H1 (cell line): Measurements from ENCODE around the gene COLEC12. TPM values are rescaled to one million over a fixed set of nuclear protein-coding genes. Genes with fewer than 3 reads are reported as not detected.

Source experiments
- CTCF ChIA-PET: fragments of 300-600 bp; sonication (Branson Sonifier 250); formaldehyde crosslinking; loops from one replicate; lab custom pipeline; 2021; ENCODE audit not compliant: partially characterized antibody; lab: Charles Lee
- POLR2A ChIA-PET: fragments of 300-600 bp; sonication (Branson Sonifier 250); formaldehyde crosslinking; loops from one replicate; lab custom pipeline; 2021; ENCODE audit warnings: inconsistent platforms; ENCODE audit not compliant: partially characterized antibody; lab: Charles Lee
- DNase-seq, 2 experiments: peaks; one replicate each; pipeline versions ENCODE4 v3.0.0 to v3.0.0-alpha.2; 2010 to 2022; ENCODE audit warnings: low spot score in 2 of 2, low read depth in 1 of 2, mixed read lengths in 1 of 2
- FAIRE-seq: peaks from 2 replicates; lab custom pipeline; 2011; peaks lifted over from hg19 to GRCh38; lab: Jason Lieb, UNC
- H2AFZ ChIP-seq: 2 replicates; pipeline ENCODE4 v1.8.1; 2012; ENCODE audit warnings: low read length, inconsistent platforms
- H2AK5ac ChIP-seq: 2 replicates; pipeline ENCODE4 v1.6.1; 2013; ENCODE audit warnings: low read depth, low read length
- H2BK120ac ChIP-seq: replicated peaks from 2 replicates; pipeline ENCODE3; 2013; ENCODE audit warnings: low read depth, low read length, inconsistent platforms
- H2BK12ac ChIP-seq: 2 replicates; pipeline ENCODE4 v1.6.1; 2013; ENCODE audit warnings: low read depth, low read length
- H2BK15ac ChIP-seq: 2 replicates; pipeline ENCODE4 v1.6.1; 2013; ENCODE audit warnings: low read length
- H2BK20ac ChIP-seq: 2 replicates; pipeline ENCODE4 v1.6.1; 2013; ENCODE audit warnings: low read length
- H2BK5ac ChIP-seq: 2 replicates; pipeline ENCODE4 v1.6.1; 2013; ENCODE audit warnings: low read depth, low read length
- H3K14ac ChIP-seq: 2 replicates; pipeline ENCODE4 v1.6.1; 2013; ENCODE audit warnings: inconsistent platforms; ENCODE audit not compliant: insufficient read length
- H3K18ac ChIP-seq: 2 replicates; pipeline ENCODE4 v1.6.1; 2013; ENCODE audit warnings: low read length; ENCODE audit errors: extremely low read depth
- H3K23ac ChIP-seq: 2 replicates; pipeline ENCODE4 v1.6.1; 2013; ENCODE audit warnings: inconsistent platforms; ENCODE audit not compliant: insufficient read length
- H3K23me2 ChIP-seq: 2 replicates; pipeline ENCODE4 v1.6.1; 2013; ENCODE audit warnings: low read depth, low read length
- H3K27ac ChIP-seq: 2 replicates; pipeline ENCODE4 v1.6.1; 2011; ENCODE audit warnings: low read depth, low read length, inconsistent platforms
- H3K27me3 ChIP-seq, 4 experiments: replicated peaks in 1 of 4; 1 replicate in 1 of 4; 2 replicates in 3 of 4; pipeline versions ENCODE4 v1.6.1 to v1.8.1; 2011 to 2013; ENCODE audit warnings: low read length in 3 of 4, mild to moderate bottlenecking in 3 of 4, inconsistent platforms in 2 of 4, mixed read lengths in 2 of 4, moderate library complexity in 1 of 4; ENCODE audit not compliant: control insufficient read depth in 3 of 4, insufficient read depth in 3 of 4; ENCODE audit errors: extremely low read depth in 1 of 4
- H3K36me3 ChIP-seq, 4 experiments: 2 replicates each; pipeline versions ENCODE4 v1.6.1 to v1.8.1; 2011 to 2013; ENCODE audit warnings: mild to moderate bottlenecking in 4 of 4, low read length in 3 of 4, moderate library complexity in 2 of 4, control low read depth in 1 of 4, inconsistent platforms in 1 of 4; ENCODE audit not compliant: insufficient read depth in 4 of 4, control insufficient read depth in 2 of 4
- H3K4ac ChIP-seq: replicated peaks from 2 replicates; pipeline ENCODE3; 2013; ENCODE audit warnings: low read length, low read depth, mixed read lengths, inconsistent platforms; ENCODE audit not compliant: insufficient read length
- H3K4me1 ChIP-seq, 4 experiments: replicated peaks in 1 of 4; 1 replicate in 1 of 4; 2 replicates in 3 of 4; pipeline versions ENCODE4 v1.6.1 to v1.8.1; 2011 to 2013; ENCODE audit warnings: low read length in 3 of 4, inconsistent platforms in 2 of 4, mixed read lengths in 1 of 4; ENCODE audit not compliant: insufficient read depth in 4 of 4, control insufficient read depth in 3 of 4
- H3K4me2 ChIP-seq, 2 experiments: 2 replicates each; pipeline versions ENCODE4 v1.6.1 to v1.8.1; 2011 to 2013; ENCODE audit warnings: low read depth in 2 of 2, low read length in 2 of 2, control low read depth in 1 of 2, inconsistent platforms in 1 of 2, mild to moderate bottlenecking in 1 of 2; ENCODE audit not compliant: insufficient read depth in 1 of 2
- H3K4me3 ChIP-seq, 4 experiments: fragments of 200-600, 300-600 bp in 1 of 4; sonication (generic), shearing (Covaris generic), sonication (Bioruptor Twin) in 1 of 4; 2 replicates each; pipeline versions ENCODE4 v1.5.1 to v1.8.1; 2011 to 2016; ENCODE audit warnings: low read length in 4 of 4, low read depth in 3 of 4, control low read depth in 2 of 4, inconsistent platforms in 2 of 4, mild to moderate bottlenecking in 2 of 4, mixed read lengths in 1 of 4, moderate library complexity in 1 of 4; ENCODE audit not compliant: insufficient read depth in 2 of 4; ENCODE audit errors: extremely low read depth in 1 of 4
- H3K56ac ChIP-seq: replicated peaks from 2 replicates; pipeline ENCODE3; 2013; ENCODE audit warnings: low read depth, mild to moderate bottlenecking, mixed read lengths, low read length, inconsistent platforms; ENCODE audit not compliant: insufficient read length
- H3K79me1 ChIP-seq: 2 replicates; pipeline ENCODE4 v1.6.1; 2013; ENCODE audit warnings: low read depth, low read length, control low read depth
- H3K79me2 ChIP-seq, 2 experiments: 2 replicates each; pipeline versions ENCODE4 v1.6.1 to v1.8.1; 2012 to 2013; ENCODE audit warnings: low read length in 2 of 2, mild to moderate bottlenecking in 2 of 2, inconsistent platforms in 1 of 2; ENCODE audit not compliant: insufficient read depth in 2 of 2, control insufficient read depth in 1 of 2
- H3K9ac ChIP-seq, 4 experiments: replicated peaks in 1 of 4; 1 replicate in 1 of 4; 2 replicates in 3 of 4; pipeline versions ENCODE4 v1.6.1 to v1.8.1; 2011 to 2013; ENCODE audit warnings: low read depth in 3 of 4, low read length in 3 of 4, control low read depth in 2 of 4, mild to moderate bottlenecking in 2 of 4, moderate library complexity in 2 of 4, inconsistent platforms in 1 of 4; ENCODE audit errors: extremely low read depth in 1 of 4
- H3K9me3 ChIP-seq, 2 experiments: 2 replicates each; pipeline versions ENCODE4 v1.6.1 to v1.8.1; 2012 to 2013; ENCODE audit warnings: mild to moderate bottlenecking in 2 of 2, moderate library complexity in 2 of 2, control low read depth in 1 of 2, inconsistent platforms in 1 of 2, low read depth in 1 of 2, low read length in 1 of 2, mixed read lengths in 1 of 2; ENCODE audit not compliant: insufficient read depth in 2 of 2
- H4K20me1 ChIP-seq, 2 experiments: replicated peaks in 1 of 2; 2 replicates each; pipeline versions ENCODE3 to v1.8.1; 2011 to 2013; ENCODE audit warnings: inconsistent platforms in 2 of 2, low read length in 2 of 2, mild to moderate bottlenecking in 1 of 2; ENCODE audit not compliant: insufficient read depth in 2 of 2, control insufficient read depth in 1 of 2
- H4K5ac ChIP-seq: 2 replicates; pipeline ENCODE4 v1.6.1; 2013; ENCODE audit warnings: low read length, low read depth, mixed read lengths, inconsistent platforms; ENCODE audit not compliant: insufficient read length
- H4K8ac ChIP-seq: 2 replicates; pipeline ENCODE4 v1.8.0; 2013; ENCODE audit warnings: mild to moderate bottlenecking, moderate library complexity, low read length, inconsistent platforms; ENCODE audit not compliant: insufficient read depth; ENCODE audit errors: extremely low read depth
- H4K91ac ChIP-seq: replicated peaks from 2 replicates; pipeline ENCODE3; 2013; ENCODE audit warnings: low read length, mixed read lengths, inconsistent platforms; ENCODE audit not compliant: insufficient read length
- BCL11A ChIP-seq, 2 experiments: IDR thresholded peaks; one replicate each; pipeline ENCODE4 v1.6.1; 2011; ENCODE audit warnings: low read depth in 2 of 2, low read length in 2 of 2, mild to moderate bottlenecking in 2 of 2
- CREB1 ChIP-seq: IDR thresholded peaks from 2 replicates; pipeline ENCODE4 v1.6.1; 2012; ENCODE audit warnings: inconsistent platforms
- EZH2 ChIP-seq: fragments of 200-600 bp; sonication (generic); IDR thresholded peaks from 2 replicates; pipeline ENCODE4 v1.7.1; 2012; ENCODE audit warnings: low read depth, mild to moderate bottlenecking, moderate library complexity, low read length, inconsistent platforms; ENCODE audit not compliant: severe bottlenecking
- GABPA ChIP-seq: IDR thresholded peaks from 2 replicates; pipeline ENCODE4 v1.6.1; 2011; ENCODE audit warnings: mild to moderate bottlenecking, low read length, moderate library complexity, borderline replicate concordance; ENCODE audit not compliant: insufficient read depth
- GTF2F1 ChIP-seq: IDR thresholded peaks from 2 replicates; pipeline ENCODE4 v1.6.1; 2012; ENCODE audit warnings: low read depth, low read length, improper control_type of control experiment, borderline replicate concordance
- HDAC6 ChIP-seq: IDR thresholded peaks from one replicate; pipeline ENCODE4 v1.7.1; 2012; ENCODE audit warnings: low read depth, mild to moderate bottlenecking, inconsistent platforms, low read length, moderate library complexity
- JUN ChIP-seq: IDR thresholded peaks from 2 replicates; pipeline ENCODE4 v1.6.1; 2011; ENCODE audit warnings: low read depth, mild to moderate bottlenecking, improper control_type of control experiment, low read length
- PHF8 ChIP-seq: fragments of 200-600 bp; sonication (generic); conservative IDR thresholded peaks from 2 replicates; pipeline ENCODE4 v1.7.1; 2012; ENCODE audit warnings: low read depth, mild to moderate bottlenecking, inconsistent platforms, low read length, moderate library complexity
- POLR2AphosphoS5 ChIP-seq: IDR thresholded peaks from 2 replicates; pipeline ENCODE4 v1.6.1; 2011; ENCODE audit warnings: low read depth, low read length
- RAD21 ChIP-seq, 2 experiments: IDR thresholded peaks in 1 of 2; conservative IDR thresholded peaks in 1 of 2; 2 replicates each; pipeline ENCODE4 v1.6.1; 2011; ENCODE audit warnings: low read depth in 2 of 2, low read length in 2 of 2, improper control_type of control experiment in 1 of 2, inconsistent platforms in 1 of 2, mild to moderate bottlenecking in 1 of 2, moderate library complexity in 1 of 2
- SIN3A ChIP-seq, 2 experiments: IDR thresholded peaks in 1 of 2; conservative IDR thresholded peaks in 1 of 2; 2 replicates each; pipeline ENCODE4 v1.6.1; 2011 to 2012; ENCODE audit warnings: low read length in 2 of 2, improper control_type of control experiment in 1 of 2, low read depth in 1 of 2, mild to moderate bottlenecking in 1 of 2
- SIX5 ChIP-seq: IDR thresholded peaks from 2 replicates; pipeline ENCODE4 v1.6.1; 2011; ENCODE audit warnings: mild to moderate bottlenecking, low read depth, low read length
- SP2 ChIP-seq: IDR thresholded peaks from 2 replicates; pipeline ENCODE4 v1.6.1; 2012; ENCODE audit warnings: mild to moderate bottlenecking, low read length, inconsistent platforms
- YY1 ChIP-seq: IDR thresholded peaks from 2 replicates; pipeline ENCODE4 v1.6.1; 2011; ENCODE audit warnings: low read depth, mild to moderate bottlenecking, low read length
- WGBS, 2 experiments: shearing (Covaris generic) in 1 of 2; methylation state at CpG; one replicate each; pipeline versions ENCODE4 v1.1.6 to v1.1.7; 2013 to 2015; ENCODE audit warnings: low lambda C conversion rate in 2 of 2, mixed read lengths in 2 of 2, inconsistent platforms in 1 of 2, low coverage in 1 of 2, missing lambda C conversion rate in 1 of 2; ENCODE audit not compliant: insufficient replicate concordance in 2 of 2, insufficient coverage in 1 of 2, insufficient read length in 1 of 2; ENCODE audit errors: extremely low coverage in 1 of 2, missing lambda C conversion rate in 1 of 2; 5-methylcytosine and 5-hydroxymethylcytosine counted together
- polyA plus RNA-seq, 7 experiments: library from polyadenylated mRNA; depleted of rRNA in 3 of 7; stranded (reverse) in 5 of 7; unstranded in 2 of 7; fragments of >200 nt in 5 of 7; fragments of 200-250 nt in 2 of 7; gene quantifications; 1 replicate in 5 of 7; 2 replicates in 1 of 7; 4 replicates in 1 of 7; pipeline versions ENCODE4 v1.2.1 to v1.2.3, GENCODE V29; 2011 to 2013; ENCODE audit warnings: missing spikeins in 2 of 7, mixed read lengths in 2 of 7
- total RNA-seq: library from RNA; stranded (reverse); fragmentation: NEBNext Ultra II Directional; extraction: Animal tissue kit (Norgen Biotek cat#: 25700); gene quantifications from 2 replicates; pipeline ENCODE4 v1.2.1, GENCODE V29; 2021

Gene COLEC12
- total and polyA plus RNA-seq, 2 of the 8 experiments (the other 6 are each of a cell fraction or from before 2014, with no cell fraction given), result 0.44 to 2.3 TPM

DNA sequence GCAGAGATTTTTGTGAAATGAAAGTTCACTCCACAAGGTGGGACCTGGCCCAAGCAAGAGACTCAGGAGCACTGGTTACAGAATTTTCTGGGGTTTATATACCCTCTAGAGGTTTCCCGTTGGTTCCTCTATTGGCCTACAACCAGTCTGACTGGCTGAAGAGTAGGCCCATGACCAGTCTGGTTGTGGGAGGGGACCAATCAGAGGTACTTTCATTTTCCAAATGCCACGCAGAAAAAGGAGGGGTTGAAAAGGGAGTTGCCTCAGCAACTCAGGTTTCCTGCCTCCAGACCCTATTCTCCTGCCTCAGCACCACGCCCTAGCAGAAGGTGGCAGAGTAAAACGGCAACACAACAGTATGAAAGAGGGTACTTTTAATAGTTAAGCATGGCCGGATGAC is 98.4 kb downstream of the COLEC12 start:
- H2BK5ac ChIP-seq, result no peak overlapping the region

More for the DNA sequence above, 98.4 kb downstream of the COLEC12 start:
- H3K27me3 ChIP-seq, result no peaks in the 10 kb centered on the region
- H3K9ac ChIP-seq, result no peak overlapping the region
- no peak overlapping the region for H2BK20ac ChIP-seq
- H3K18ac ChIP-seq, result no peak overlapping the region
- TF ChIP-seq PHF8, result no peak
- TF ChIP-seq CREB1, result no peak
- no peak for TF ChIP-seq POLR2AphosphoS5
- TF ChIP-seq BCL11A (IDR thresholded peaks at IDR 0.05; ENCODE audit: low read depth in 2 of 2, low read length in 2 of 2), result no peak
- no peak for TF ChIP-seq RAD21 (IDR thresholded peaks at IDR 0.05 in 1 of 2, conservative IDR thresholded peaks at IDR 0.05 in 1 of 2; ENCODE audit: low read depth in 2 of 2, low read length in 2 of 2)
- no peak for TF ChIP-seq HDAC6
- no peak for TF ChIP-seq GABPA
- no peak for TF ChIP-seq EZH2
- TF ChIP-seq YY1, result no peak
- no peak for TF ChIP-seq SIN3A (conservative IDR thresholded peaks at IDR 0.05 in 1 of 2, IDR thresholded peaks at IDR 0.05 in 1 of 2; ENCODE audit: low read depth in 1 of 2, low read length in 2 of 2)
- TF ChIP-seq GTF2F1, result no peak
- TF ChIP-seq SIX5, result no peak
- no peak for TF ChIP-seq JUN
- TF ChIP-seq SP2, result no peak
- no peak overlapping the region for H2BK120ac ChIP-seq
- H3K27ac ChIP-seq, result no peak overlapping the region
- H3K56ac ChIP-seq, result no peak overlapping the region
- H3K4me2 ChIP-seq, result no peak overlapping the region
- H3K4me3 ChIP-seq, result no peak overlapping the region
- H3K4me1 ChIP-seq, result no peaks in the 10 kb centered on the region
- H2BK15ac ChIP-seq, result no peak overlapping the region
- H4K5ac ChIP-seq, result no peak overlapping the region
- H3K23me2 ChIP-seq, result no peaks in the 10 kb centered on the region
- 96% methylated on average over 5 of the region's 5 CpGs; no CpG with 5 or more reads in 1 of the 2 experiments for WGBS, 2 experiments
- no peak overlapping the region for H2AK5ac ChIP-seq
- H3K14ac ChIP-seq, result no peak overlapping the region
- no peak overlapping the region for H4K91ac ChIP-seq
- ChIA-PET CTCF (no interaction called here), POLR2A (no interaction called here)
- H4K20me1 ChIP-seq, result no peaks in the 10 kb centered on the region
- no peak overlapping the region for H3K23ac ChIP-seq
- FAIRE-seq (no peak), DNase-seq (no peak)
- H3K4ac ChIP-seq, result no peak overlapping the region
- H2AFZ ChIP-seq, result no peak overlapping the region
- H3K79me1 ChIP-seq, result no peaks in the 10 kb centered on the region
- H3K9me3 ChIP-seq, result peaks cover 3 to 7% of the 10 kb centered on the region in 2 experiments; a peak in 2 of 4 replicates
- no peak overlapping the region for H2BK12ac ChIP-seq
- 0 out of 8 replicates have a peak, but pooled peaks cover 0 to 3% (median 0%) of the 10 kb centered on the region in 4 experiments for H3K36me3 ChIP-seq
- no peaks in the 10 kb centered on the region for H3K79me2 ChIP-seq
- no peak overlapping the region for H4K8ac ChIP-seq
